ENCODE results near the gene FOXL1. TPM values are rescaled to one million over a fixed set of nuclear protein-coding genes. Genes with fewer than 3 reads are reported as not detected.
A peak's percentile ranks its signal among the peaks of the same experiment; 100 is the strongest.

The FOXL1 gene
- total RNA-seq, 6 experiments from 2014 or later, result 0.15 to 0.74 (median 0.46) TPM; not detected in 2

GRCh38 chr16:86540894-86541293, 37.5 kb upstream of the FOXL1 start:
- TF ChIP-seq POLR2A (IDR thresholded peaks at IDR 0.05), result no peak
- TF ChIP-seq CTCF (IDR thresholded peaks at IDR 0.05), result no peak

GRCh38 chr16:86541560-86541959, 36.8 kb upstream of the FOXL1 start:
- Histone ChIP-seq H3K36me3 (peaks cover 0 to 60% (median 17%) of the 10 kb centered on the region in 4 donors), H3K27ac (no peak overlapping the region), H3K9me3 (no peaks in the 10 kb centered on the region), H3K4me3 (no peak overlapping the region), H3K4me1 (no peaks in the 10 kb centered on the region), H3K27me3 (no peaks in the 10 kb centered on the region)
- DNase-seq (no peak), ATAC-seq (peak in 1 of 4 donors; percentile 13)
- 100% methylated on average over 1 of the region's 11 CpGs for WGBS (ENCODE audit: insufficient coverage, low coverage, low lambda C conversion rate, missing lambda C conversion rate)
- TF ChIP-seq CTCF (IDR thresholded peaks at IDR 0.05) (no peak), POLR2A (IDR thresholded peaks at IDR 0.05) (no peak)
- intact Hi-C loops (cut with DNase I), result no loop called here

More at GRCh38 chr16:86540894-86541293, 37.5 kb upstream of the FOXL1 start:
- WGBS (ENCODE audit: insufficient coverage, low coverage, low lambda C conversion rate, missing lambda C conversion rate), result 87% methylated on average over 4 of the region's 6 CpGs
- Histone ChIP-seq H3K27ac (no peak overlapping the region), H3K4me3 (no peak overlapping the region), H3K9me3 (no peaks in the 10 kb centered on the region), H3K27me3 (no peaks in the 10 kb centered on the region), H3K36me3 (peaks cover 0 to 54% (median 17%) of the 10 kb centered on the region in 4 donors), H3K4me1 (no peaks in the 10 kb centered on the region)
- no peak for DNase-seq
- intact Hi-C loops (cut with DNase I), result no loop called here
- no peak for ATAC-seq

GRCh38 chr16:86542756-86543750, 35.3 kb upstream of the FOXL1 start:
- H3K27ac ChIP-seq, result no peak overlapping the region
- H3K9me3 ChIP-seq, result no peaks in the 10 kb centered on the region
- 88% methylated on average over 8 of the region's 21 CpGs for WGBS (ENCODE audit: insufficient coverage, low coverage, low lambda C conversion rate, missing lambda C conversion rate)
- H3K36me3 ChIP-seq, result peaks cover 0 to 69% (median 18%) of the 10 kb centered on the region in 4 donors
- no peak overlapping the region for H3K4me3 ChIP-seq
- no peak for ATAC-seq
- intact Hi-C loops (cut with DNase I), result no loop called here
- TF ChIP-seq POLR2A (IDR thresholded peaks at IDR 0.05) (no peak), CTCF (IDR thresholded peaks at IDR 0.05) (no peak)
- H3K4me1 ChIP-seq, result no peaks in the 10 kb centered on the region
- no peaks in the 10 kb centered on the region for H3K27me3 ChIP-seq
- DNase-seq, result no peak

- intact Hi-C loops (cut with DNase I), result no loop called here
- ATAC-seq (peak in 1 of 4 donors; percentile 25), DNase-seq (no peak)
- no peaks in the 10 kb centered on the region for H3K4me1 ChIP-seq
- H3K27me3 ChIP-seq, result no peaks in the 10 kb centered on the region
- H3K9me3 ChIP-seq, result no peaks in the 10 kb centered on the region
- no peak overlapping the region for H3K27ac ChIP-seq
- no peak overlapping the region for H3K4me3 ChIP-seq
- 74% methylated on average over 8 of the region's 12 CpGs for WGBS (ENCODE audit: insufficient coverage, low coverage, low lambda C conversion rate, missing lambda C conversion rate)
- peaks cover 0 to 44% (median 13%) of the 10 kb centered on the region in 4 donors for H3K36me3 ChIP-seq
- no peak for TF ChIP-seq POLR2A (IDR thresholded peaks at IDR 0.05)
- no peak for TF ChIP-seq CTCF (IDR thresholded peaks at IDR 0.05)
These were observed 32.9 kb upstream of the FOXL1 start for GRCh38 chr16:86545481-86545880.
